Mammary epithelial cell (primary cell): ENCODE results near the gene TTC7B.

Source experiments
- EZH2 ChIP-seq: IDR thresholded peaks from 2 replicates; pipeline ENCODE4 v1.6.1; 2012; ENCODE audit warnings: low read length, inconsistent platforms, borderline replicate concordance
- TF ChIP-seq, protein P1 (sequence below), 2 donors: IDR thresholded peaks in 1 of 2; conservative IDR thresholded peaks in 1 of 2; 2 replicates each; pipeline ENCODE4 v1.5.1; 2011 to 2012; ENCODE audit warnings: inconsistent platforms in 2 of 2, low read length in 2 of 2, mild to moderate bottlenecking in 2 of 2, control low read depth in 1 of 2, low read depth in 1 of 2; ENCODE audit not compliant: insufficient read depth in 1 of 2; ENCODE audit errors: extremely low read depth in 1 of 2

- no peak for TF ChIP-seq EZH2
- TF ChIP-seq, protein P1, sequence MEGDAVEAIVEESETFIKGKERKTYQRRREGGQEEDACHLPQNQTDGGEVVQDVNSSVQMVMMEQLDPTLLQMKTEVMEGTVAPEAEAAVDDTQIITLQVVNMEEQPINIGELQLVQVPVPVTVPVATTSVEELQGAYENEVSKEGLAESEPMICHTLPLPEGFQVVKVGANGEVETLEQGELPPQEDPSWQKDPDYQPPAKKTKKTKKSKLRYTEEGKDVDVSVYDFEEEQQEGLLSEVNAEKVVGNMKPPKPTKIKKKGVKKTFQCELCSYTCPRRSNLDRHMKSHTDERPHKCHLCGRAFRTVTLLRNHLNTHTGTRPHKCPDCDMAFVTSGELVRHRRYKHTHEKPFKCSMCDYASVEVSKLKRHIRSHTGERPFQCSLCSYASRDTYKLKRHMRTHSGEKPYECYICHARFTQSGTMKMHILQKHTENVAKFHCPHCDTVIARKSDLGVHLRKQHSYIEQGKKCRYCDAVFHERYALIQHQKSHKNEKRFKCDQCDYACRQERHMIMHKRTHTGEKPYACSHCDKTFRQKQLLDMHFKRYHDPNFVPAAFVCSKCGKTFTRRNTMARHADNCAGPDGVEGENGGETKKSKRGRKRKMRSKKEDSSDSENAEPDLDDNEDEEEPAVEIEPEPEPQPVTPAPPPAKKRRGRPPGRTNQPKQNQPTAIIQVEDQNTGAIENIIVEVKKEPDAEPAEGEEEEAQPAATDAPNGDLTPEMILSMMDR (conservative IDR thresholded peaks at IDR 0.05 in 1 of 2, IDR thresholded peaks at IDR 0.05 in 1 of 2; ENCODE audit: extremely low read depth in 1 of 2, insufficient read depth in 1 of 2, low read depth in 1 of 2, low read length in 2 of 2) = no peak
Observed at GRCh38 chr14:90836692-90837063, 20.4 kb upstream of the TTC7B start.
